NCI-H460 (cell line): ENCODE data around the gene SLC34A1. TPM values are rescaled to one million over a fixed set of nuclear protein-coding genes. Genes with fewer than 3 reads are reported as not detected.
"Not testable (repeated sequence)": the region's sequence is repeated elsewhere in the genome, so short reads cannot be mapped to it uniquely, and the experiment has no call there.

ENCODE experiments used
- DNase-seq: peaks from one replicate; pipeline ENCODE4 v3.0.0-alpha.2; 2016; ENCODE audit warnings: low read depth; ENCODE audit errors: extremely low read depth
- polyA plus RNA-seq: library from polyadenylated mRNA; depleted of rRNA; stranded (reverse); fragments of >200 nt; gene quantifications from 2 replicates; pipeline ENCODE4 v1.2.3, GENCODE V29; 2014; cell fraction: nucleus; rRNA removed
- total RNA-seq: library from RNA; depleted of rRNA; stranded (reverse); fragments of >200 nt; shearing (Covaris generic); gene quantifications from 2 replicates; pipeline ENCODE4 v1.2.3, GENCODE V29; 2014; rRNA removed

The SLC34A1 gene, protein sequence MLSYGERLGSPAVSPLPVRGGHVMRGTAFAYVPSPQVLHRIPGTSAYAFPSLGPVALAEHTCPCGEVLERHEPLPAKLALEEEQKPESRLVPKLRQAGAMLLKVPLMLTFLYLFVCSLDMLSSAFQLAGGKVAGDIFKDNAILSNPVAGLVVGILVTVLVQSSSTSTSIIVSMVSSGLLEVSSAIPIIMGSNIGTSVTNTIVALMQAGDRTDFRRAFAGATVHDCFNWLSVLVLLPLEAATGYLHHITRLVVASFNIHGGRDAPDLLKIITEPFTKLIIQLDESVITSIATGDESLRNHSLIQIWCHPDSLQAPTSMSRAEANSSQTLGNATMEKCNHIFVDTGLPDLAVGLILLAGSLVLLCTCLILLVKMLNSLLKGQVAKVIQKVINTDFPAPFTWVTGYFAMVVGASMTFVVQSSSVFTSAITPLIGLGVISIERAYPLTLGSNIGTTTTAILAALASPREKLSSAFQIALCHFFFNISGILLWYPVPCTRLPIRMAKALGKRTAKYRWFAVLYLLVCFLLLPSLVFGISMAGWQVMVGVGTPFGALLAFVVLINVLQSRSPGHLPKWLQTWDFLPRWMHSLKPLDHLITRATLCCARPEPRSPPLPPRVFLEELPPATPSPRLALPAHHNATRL
- not detected in 2 replicates for total RNA-seq
- polyA plus RNA-seq: not detected in 2 replicates

DNA sequence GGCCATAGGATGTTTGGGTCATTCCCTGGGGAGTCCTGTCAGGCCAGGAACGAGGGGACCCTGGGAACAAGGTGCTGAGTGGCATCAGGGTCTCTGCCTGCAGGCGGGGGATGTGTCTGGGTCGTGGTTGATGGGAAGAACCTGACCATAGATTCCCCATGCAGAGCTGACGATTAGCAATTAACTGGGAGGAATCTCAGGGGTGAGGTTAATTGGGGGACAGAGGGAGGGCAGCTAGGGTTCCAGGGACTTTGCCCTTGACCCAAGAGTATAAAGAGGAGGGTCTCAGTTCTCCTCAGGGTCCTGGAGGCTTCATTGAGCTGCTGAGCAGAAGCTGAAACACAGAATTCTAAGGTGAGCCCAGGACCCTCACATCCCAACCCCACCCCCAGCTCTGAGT is at the start of gene SLC34A1:
Gene SLC34A1 (plus strand): TSS at position 301 of the 400 bp plus-strand sequence. CDS start 1,308 bp downstream, outside the sequence.
- DNase-seq: no peak

DNA sequence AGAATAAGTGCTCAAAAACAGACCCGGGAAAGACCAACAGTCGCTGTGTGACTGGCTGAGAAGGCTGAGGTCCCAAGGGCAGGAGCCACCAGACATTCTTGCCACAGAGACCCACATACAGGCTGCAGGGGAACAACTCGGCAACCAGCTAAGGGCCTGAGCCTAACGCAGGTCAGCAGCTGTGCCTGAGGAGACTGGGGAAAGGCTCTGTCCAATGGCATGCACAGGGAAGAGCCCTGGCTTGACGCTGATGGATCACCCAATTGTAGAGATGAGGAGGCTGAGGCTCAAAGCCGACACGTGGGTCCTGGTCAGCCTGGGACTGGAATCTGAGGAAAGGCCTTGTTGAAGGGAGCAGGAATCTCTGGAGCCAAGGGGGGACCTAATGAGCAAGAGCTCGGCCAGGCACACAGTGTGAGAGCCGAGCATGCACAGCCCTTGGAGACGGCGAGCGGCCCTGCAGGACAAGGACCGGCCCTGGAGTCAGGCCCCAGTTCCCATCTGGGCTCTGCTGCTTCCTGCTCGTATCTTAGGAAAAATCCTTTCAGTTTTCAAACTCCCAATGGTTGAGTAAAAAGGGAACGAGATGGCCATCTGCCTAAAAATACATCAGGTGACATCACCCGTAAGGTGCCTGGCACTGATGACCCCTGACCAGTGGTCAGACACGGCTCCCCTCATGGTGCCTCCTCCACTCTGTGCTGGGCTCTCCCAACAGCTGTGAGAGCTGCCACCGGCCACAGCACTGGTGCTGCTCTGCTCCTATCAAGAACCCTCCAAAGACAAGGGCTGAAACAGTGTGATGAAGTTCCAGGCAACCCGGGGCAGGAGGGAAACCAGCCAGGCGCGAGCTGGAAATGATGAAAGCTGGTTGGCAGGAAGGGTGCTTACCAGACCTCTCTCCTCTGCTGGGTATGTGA is 49.2 kb upstream of the SLC34A1 start:
- no peak for DNase-seq

DNA sequence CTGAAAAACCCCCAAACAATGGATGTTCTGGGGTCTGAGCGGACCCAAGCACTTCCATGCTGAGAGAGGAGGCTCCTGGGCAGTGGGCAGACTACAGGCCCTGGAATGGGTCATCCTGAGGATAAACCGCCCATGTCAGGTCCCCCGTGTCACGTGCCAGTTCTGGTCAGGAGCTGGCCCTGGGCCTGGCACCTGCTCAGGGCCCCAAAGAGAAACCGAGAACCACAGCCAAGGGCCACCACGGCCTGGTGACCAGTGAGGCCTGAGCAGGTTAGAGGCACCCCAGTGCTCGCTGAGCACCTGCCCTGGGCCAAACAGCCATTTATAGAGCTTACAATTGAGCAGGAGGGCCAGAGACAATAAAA is 48.6 kb upstream of the SLC34A1 start:
- DNase-seq: no peak

DNA sequence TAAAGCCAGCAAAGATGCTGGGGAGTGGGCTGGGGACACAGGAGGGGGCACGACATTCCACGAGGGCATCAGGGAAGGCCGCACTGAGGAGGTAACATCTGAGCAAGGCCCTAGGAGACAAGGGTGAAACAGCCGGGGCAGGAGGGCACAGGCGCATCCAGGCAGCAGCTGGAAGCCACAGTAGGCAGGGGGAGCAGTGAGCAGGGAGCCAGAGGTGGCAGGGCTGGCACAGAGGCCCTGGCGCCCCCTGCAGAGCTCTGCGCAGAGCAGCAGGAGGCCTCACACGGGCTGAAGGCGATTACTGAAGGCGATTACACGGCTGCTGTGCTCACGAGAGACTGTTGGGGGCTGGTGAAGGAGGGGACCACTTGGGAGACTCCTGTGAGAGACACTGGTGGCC is 48.1 kb upstream of the SLC34A1 start:
- DNase-seq: peak; percentile 30

DNA sequence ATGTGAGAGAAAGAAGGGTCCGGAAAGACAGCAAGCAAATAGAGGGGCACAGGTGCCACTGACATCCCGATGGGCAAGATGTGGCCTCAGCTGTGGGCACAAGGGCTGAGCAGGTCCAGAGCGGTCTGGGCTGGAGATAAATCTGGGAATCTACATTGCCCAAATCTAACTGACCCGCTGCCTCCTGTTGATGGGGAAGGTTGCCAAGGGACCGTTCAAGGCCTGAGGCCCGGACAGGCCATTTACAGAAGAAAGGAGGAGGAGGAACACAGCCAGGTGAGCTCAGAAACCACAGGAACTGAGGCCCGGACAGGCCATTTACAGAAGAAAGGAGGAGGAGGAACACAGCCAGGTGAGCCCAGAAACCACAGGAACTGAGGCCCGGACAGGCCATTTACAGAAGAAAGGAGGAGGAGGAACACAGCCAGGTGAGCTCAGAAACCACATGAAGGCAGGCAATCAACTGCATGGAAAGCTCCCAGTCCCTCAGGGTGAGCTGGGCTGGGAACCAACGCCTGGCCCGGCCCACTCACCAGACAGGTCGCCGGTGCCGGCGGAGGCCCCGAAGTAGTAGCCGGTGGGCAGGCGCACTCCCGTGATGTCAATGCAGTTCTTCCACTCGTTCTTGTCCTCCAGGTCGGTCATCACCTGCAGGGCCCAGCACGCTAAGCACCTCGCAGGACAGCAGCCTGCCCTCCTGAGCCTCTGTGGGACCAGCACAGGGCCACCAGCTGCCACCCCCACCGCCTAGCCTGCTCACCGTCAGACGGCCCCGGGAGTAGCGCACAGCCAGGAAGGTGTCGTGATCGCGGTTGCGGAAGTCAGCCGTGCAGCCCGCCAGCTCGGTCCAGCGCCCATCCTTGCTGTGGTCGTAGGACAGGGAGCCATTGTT is 47.4 kb upstream of the SLC34A1 start:
- no peak for DNase-seq

DNA sequence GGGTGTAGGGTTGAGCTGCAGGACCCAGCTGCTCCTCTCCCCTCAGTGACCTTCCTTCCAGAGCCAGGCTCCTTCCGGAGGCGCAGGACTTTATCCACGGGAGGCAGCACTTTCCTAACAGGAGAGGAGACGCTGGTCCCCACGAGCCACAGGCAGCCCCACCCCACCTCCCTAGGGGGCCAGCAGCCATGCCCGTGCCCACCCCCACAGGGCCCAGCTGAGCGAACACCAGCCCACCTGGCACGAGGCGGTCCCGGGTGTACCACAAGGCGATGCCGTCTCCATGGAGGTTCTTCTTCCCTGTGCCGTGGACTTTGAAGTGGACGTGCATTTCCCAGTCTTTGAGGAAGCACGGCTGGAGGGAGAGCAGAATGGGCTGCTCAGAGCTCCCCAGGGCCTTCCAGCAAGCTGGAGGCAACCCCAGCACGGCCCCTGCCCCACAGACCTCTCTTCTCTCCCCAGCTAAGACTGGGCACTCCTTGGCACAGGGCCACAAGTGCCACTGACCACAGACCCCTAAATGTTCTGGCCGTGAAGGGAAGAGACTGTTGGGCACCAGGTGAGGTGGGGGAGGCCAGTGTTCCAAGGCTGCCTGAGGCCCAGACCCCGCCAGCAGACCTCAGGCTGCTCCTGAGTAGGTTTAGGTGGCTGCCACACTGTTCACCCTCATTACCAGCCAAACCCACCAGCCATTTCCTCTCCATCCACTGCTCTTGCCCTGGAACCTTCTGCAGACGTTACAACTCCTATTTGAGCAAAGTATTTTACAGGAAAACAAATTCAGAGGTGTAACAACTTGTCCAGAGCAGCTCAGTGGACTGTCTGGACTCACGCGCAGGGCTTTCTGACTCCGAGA is 45.8 kb upstream of the SLC34A1 start:
- DNase-seq: no peak

DNA sequence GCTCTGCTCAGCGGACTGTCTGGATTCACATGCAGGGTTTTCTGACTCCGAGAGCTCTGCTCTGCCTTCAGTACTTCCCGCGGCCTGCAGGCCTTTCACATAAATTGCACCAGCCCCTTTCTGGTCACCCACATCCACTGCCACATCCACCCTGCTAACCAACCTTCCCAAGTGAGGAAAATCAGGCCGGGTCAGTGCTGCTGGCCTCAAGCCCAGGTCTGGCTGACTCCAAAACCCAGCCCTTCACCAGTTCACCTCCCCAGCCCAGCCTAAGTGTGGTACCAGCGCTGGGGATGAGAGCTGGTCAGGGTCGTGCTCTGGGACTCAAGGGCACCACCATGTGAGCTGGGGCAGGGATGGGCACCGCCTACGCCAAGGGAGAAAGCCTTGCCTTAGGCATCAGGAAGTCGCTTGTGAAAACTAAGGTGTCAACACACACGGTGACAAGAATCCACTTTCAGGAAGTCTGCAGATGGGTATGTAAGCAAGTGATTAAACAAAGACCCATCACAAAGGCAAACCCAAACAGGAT is 45.1 kb upstream of the SLC34A1 start:
- DNase-seq: no peak

DNA sequence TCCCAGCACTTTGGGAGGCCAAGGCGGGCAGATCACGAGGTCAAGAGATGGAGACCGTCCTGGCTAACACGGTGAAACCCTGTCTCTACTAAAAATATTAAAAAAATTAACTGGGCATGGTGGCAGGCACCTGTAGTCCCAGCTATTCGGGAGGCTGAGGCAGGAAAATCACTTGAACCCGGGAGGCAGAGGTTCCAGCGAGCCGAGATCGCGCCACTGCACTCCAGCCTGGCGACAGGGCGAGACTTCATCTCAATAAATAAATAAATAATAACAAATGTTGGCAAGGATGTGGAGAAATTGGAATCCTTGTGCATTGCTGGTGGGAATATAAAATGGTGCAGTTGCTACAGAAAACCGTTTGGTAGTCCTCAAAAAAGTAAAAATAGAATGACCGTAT is 41.2 kb upstream of the SLC34A1 start:
- not testable (repeated sequence) for DNase-seq

DNA sequence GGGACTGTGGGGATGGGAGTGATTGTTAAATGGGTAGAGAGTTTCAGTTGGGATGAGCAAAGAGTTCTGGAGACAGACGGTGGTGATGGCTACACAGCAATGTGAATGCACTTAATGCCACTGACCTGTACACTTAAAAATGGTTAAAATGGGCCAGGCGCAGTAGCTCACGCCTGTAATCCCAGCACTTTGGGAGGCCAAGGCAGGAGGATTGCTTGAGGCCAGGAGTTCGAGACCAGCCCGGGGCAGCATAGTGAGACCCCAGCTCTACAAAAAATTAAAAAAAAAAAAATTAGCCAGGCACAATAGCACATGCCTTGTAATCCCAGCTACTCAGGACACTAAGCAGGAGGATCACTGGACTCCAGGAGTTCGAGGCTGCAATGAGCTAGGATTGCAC is 40.5 kb upstream of the SLC34A1 start:
- DNase-seq: no peak

DNA sequence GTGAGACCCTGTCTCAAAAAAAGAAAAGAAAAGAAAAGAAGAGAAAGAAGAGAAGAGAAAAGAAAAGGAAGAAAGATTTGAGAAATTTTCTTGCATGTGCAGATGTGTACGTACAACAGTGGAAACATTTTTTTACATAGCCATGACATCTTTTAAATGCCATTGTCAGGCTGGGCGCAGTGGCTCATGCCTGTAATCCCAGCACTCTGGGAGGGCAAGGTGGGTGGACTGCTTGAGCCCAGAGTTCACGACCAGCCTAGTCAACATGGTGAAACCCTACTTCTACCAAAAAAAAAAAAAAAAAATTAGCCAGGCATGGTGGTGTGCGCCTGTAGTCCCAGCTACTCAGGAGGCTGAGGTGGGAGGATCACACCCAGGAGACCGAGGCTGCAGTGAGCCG is 39.3 kb upstream of the SLC34A1 start:
- DNase-seq: no peak

DNA sequence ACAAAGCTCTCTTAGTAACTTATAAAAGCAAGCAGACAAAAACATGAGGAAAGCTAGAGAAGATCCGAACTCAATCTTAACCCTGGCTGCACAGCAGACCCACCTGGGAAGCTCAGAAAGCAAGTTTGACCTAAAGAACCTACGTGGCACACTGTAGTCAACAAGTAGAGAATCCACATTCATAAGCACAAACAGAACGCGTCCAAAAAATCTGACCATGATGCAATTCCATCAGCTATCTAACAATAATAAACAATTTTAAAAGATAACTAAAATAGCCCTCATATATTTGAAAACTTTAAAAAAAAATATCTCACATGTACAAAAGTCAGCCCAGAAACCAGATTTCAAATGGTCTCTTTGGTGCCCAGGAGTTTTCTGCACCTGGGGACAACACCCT is 37.4 kb upstream of the SLC34A1 start:
- no peak for DNase-seq

DNA sequence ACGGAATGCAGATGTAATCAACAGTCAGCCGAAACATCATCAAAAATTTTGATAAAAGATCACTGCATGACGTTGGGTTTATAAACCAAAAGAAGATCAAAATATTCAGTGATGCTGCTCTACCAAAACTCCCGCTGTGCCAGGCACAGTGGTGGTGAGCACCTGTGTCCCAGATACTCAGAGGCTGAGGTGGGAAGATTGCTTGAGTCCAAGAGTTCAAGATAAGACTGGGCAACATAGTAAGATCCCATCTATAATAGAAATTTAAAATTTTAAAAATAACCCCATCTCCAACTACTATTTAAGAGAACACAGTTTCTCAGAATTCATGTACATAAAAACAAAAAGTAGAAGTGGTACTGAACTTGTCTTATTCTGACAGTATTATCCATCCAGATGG is 36.5 kb upstream of the SLC34A1 start:
- no peak for DNase-seq

DNA sequence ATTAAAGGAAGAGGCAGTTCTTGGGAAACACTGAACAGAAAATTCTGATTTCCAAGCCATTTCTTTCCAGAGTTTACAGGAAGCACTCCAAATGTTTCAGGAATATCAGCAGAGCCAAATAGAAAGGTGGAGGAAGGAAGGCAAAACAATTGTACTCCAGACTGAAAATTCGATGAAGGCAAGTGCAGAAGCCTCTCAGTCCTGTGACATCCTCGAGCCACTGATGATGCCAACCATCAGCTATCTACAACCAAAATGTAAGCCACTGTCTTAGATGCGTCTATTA is 34.9 kb upstream of the SLC34A1 start:
- DNase-seq: no peak

DNA sequence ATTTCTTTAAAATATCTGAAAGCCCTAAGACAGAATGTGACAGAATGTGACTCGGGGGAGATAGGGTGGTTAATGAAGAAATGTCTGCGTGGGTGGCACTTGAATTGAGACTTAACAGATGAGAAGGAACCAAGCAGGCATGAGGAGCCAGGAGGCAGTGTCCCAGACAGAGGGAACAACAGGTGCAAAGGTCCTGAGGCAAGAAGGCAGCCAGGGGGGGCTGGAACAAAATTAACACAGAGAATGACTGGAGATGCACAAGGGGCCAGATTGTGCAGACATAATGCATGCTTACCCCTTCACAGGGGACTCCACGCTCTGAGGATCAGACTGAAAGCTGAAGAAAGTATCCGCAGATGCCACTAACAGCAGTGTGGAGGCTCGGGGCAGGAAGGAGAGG is 34.5 kb upstream of the SLC34A1 start:
- no peak for DNase-seq

DNA sequence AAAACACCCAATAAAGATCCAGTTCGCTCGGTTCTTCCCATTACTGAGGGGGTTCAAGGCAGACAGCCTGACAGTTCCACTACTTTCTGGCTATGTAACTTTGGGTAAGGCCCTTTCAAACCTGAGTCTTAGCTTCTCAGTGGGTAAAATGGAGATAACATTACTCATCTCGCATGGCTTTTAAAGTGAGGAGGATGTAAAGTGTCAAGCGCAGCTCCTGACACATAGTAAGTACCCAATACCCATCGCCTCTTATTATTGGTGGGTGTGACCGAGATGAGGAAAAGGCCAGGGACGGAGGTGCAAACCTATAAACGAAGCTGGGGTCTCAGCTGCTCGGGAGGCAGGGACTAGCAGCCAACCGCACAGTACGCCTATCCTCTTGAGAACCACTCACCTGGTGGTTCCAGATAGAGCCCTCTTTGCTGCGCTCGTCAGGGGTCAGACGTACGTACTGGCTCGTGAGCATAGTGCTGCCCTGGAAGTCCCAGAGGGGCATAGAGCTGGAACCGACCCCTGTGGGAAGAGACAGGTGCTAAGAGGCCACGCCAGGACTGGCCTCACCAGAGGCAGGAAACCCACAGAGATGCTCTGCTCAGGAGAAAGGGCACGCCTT is 33.4 kb upstream of the SLC34A1 start:
- DNase-seq: no peak

DNA sequence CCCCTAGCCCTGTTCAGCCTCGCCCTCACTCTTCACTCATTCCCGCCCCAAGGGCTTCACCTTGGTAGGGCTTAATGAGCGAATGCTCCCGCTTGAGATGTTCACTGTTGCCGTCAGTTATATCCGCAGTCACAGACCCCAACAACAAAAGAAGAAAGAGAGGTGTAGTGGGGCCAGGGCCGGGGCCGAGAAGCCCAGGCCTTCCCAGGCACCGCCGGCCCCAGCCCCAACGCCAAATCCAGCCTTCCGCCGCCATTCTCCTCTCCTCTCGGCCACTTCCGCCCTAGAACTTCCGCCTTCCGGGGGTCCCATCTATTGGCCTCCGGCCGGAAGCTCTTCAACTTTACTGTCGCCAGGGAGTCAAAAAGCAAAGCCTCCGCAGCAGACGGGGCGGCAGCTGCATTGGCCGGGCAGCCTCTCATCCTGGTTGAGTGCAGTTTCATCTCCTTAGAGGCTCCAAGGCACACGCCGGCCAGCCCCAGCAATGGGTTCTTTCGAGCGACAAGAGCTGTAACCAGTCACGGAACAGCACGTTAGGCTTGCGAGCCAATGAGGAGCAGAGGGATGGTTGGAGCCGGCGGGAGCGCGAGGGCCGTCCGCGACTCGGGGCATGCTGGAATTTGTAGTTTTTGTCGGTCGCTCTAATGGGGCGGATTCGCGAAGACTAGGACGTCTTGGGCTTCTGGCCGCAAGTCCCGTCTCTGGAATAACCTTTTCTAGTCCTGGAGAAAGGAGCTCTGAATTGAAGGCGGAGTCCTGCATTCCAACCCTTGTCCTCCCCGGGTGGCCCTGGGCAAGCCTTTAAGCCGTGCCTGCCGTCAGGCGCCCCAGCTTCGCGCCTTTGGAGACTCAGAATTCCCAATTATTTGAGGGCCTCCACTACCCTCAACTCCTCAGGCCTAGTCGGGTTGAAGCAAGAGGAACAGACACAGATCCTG is 32.6 kb upstream of the SLC34A1 start, which contains the start of gene LMAN2:
Gene LMAN2 (minus strand): TSS at position 277 of the 938 bp plus-strand sequence. CDS start 21 bp downstream, at position 256.
- peak; percentile 96 for DNase-seq

DNA sequence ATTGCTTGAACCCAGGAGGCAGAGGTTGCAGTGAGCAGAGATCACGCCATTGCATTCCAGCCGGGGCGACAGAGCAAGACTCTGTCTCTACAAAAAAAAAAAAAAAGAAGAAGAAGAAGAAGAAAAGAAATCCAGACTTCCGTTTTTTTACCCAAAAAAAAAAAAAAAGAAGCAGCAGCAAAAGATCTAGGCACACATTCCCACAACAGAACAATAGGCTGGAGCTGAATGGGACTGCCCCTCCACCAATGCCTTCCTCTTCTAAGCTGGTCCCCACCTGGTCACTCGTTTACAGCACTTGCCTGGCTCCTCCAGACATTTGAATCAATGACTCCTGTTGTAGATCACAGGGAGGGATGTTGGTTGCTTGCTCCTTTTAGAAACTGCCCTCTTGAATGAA is 31.1 kb upstream of the SLC34A1 start:
- no peak for DNase-seq
